Measurements from ENCODE around the gene EFCAB13. TPM values are rescaled to one million over a fixed set of nuclear protein-coding genes. Genes with fewer than 3 reads are reported as not detected.

EFCAB13 gene
- total and polyA plus RNA-seq, 7 experiments from 2014 or later, result 3.7 to 37.4 (median 18.4) TPM

GRCh38 chr17:47310186-47310733, 13.5 kb upstream of the EFCAB13 start:
- no peak for DNase-seq
- Mint-ChIP-seq H3K4me1 (peaks cover 2 to 7% (median 4%) of the 10 kb centered on the region in 7 donors), H3K36me3 (no peaks in the 10 kb centered on the region), H3K27ac (no peak overlapping the region), H3K4me3 (no peak overlapping the region), H3K27me3 (peaks cover 0 to 4% (median 0%) of the 10 kb centered on the region in 5 donors), H3K9me3 (no peaks in the 10 kb centered on the region)
- ATAC-seq, result no peak
- Histone ChIP-seq H3K4me3 (ENCODE audit: low read length) (no peak overlapping the region), H3K27ac (ENCODE audit: low read depth, low read length) (no peak overlapping the region), H3K9me3 (ENCODE audit: control insufficient read depth in 2 of 3, low read length in 3 of 3) (no peaks in the 10 kb centered on the region), H3K36me3 (ENCODE audit: control insufficient read depth in 2 of 3, insufficient read depth in 3 of 3, low read length in 3 of 3) (no peaks in the 10 kb centered on the region), H3K4me1 (ENCODE audit: control insufficient read depth in 2 of 2, insufficient read depth in 2 of 2, low read length in 2 of 2) (no peaks in the 10 kb centered on the region), H3K27me3 (ENCODE audit: control insufficient read depth in 2 of 2, insufficient read depth in 2 of 2, low read length in 2 of 2) (no peaks in the 10 kb centered on the region)
- ChIA-PET CTCF (no interaction called here), POLR2A (no interaction called here)
- intact Hi-C loops (cut with micrococcal nuclease), result no loop called here

- Mint-ChIP-seq H3K27ac (no peak overlapping the region), H3K9me3 (no peaks in the 10 kb centered on the region), H3K36me3 (no peaks in the 10 kb centered on the region), H3K27me3 (peaks cover 0 to 5% (median 0%) of the 10 kb centered on the region in 5 donors), H3K4me3 (no peak overlapping the region), H3K4me1 (peaks cover 0 to 4% (median 0%) of the 10 kb centered on the region in 7 donors)
- H3K4me3 ChIP-seq (ENCODE audit: low read length), result no peak overlapping the region
- DNase-seq (no peak), ATAC-seq (no peak)
- CTCF ChIA-PET, result no interaction called here
- H3K27ac ChIP-seq (ENCODE audit: low read depth, low read length), result no peak overlapping the region
- POLR2A ChIA-PET, result no interaction called here
- intact Hi-C loops (cut with micrococcal nuclease), result no loop called here
- H3K4me1 ChIP-seq (ENCODE audit: control insufficient read depth in 2 of 2, insufficient read depth in 2 of 2, low read length in 2 of 2), result no peaks in the 10 kb centered on the region
- no peaks in the 10 kb centered on the region for H3K9me3 ChIP-seq (ENCODE audit: control insufficient read depth in 2 of 3, low read length in 3 of 3)
- H3K27me3 ChIP-seq (ENCODE audit: control insufficient read depth in 2 of 2, insufficient read depth in 2 of 2, low read length in 2 of 2), result no peaks in the 10 kb centered on the region
- H3K36me3 ChIP-seq (ENCODE audit: control insufficient read depth in 2 of 3, insufficient read depth in 3 of 3, low read length in 3 of 3), result no peaks in the 10 kb centered on the region
These were observed 12.3 kb upstream of the EFCAB13 start for GRCh38 chr17:47311420-47311819.

- H3K27ac Mint-ChIP-seq, result no peak overlapping the region
- H3K4me3 Mint-ChIP-seq, result no peak overlapping the region
- no peaks in the 10 kb centered on the region for H3K36me3 Mint-ChIP-seq
- DNase-seq, result peak in 7 of 9 donors; percentile 30 to 56 (median 48)
- CTCF ChIA-PET, result interaction anchor here (0.5 to 2.4 kb wide), 6 partner anchors 14 to 301 kb away, joined by 3 to 18 read pairs (median 3); no protein-coding TSS in a partner anchor
- H3K9me3 Mint-ChIP-seq, result no peaks in the 10 kb centered on the region
- H3K36me3 ChIP-seq (ENCODE audit: control insufficient read depth in 2 of 3, insufficient read depth in 3 of 3, low read length in 3 of 3), result no peaks in the 10 kb centered on the region
- H3K4me3 ChIP-seq (ENCODE audit: low read length), result no peak overlapping the region
- intact Hi-C loops (cut with micrococcal nuclease), result loop anchor here (1.0 to 5.0 kb wide), 4 partner anchors 86 to 373 kb away; no protein-coding TSS in a partner anchor
- POLR2A ChIA-PET, result interaction anchor here (0.7 kb wide), 2 partner anchors 27 to 320 kb away, joined by 3 to 5 read pairs; no protein-coding TSS in a partner anchor
- H3K4me1 ChIP-seq (ENCODE audit: control insufficient read depth in 2 of 2, insufficient read depth in 2 of 2, low read length in 2 of 2), result no peaks in the 10 kb centered on the region
- H3K27me3 Mint-ChIP-seq, result peaks cover 0 to 14% (median 0%) of the 10 kb centered on the region in 5 donors
- no peaks in the 10 kb centered on the region for H3K9me3 ChIP-seq (ENCODE audit: control insufficient read depth in 2 of 3, low read length in 3 of 3)
- H3K27me3 ChIP-seq (ENCODE audit: control insufficient read depth in 2 of 2, insufficient read depth in 2 of 2, low read length in 2 of 2), result no peaks in the 10 kb centered on the region
- peak; percentile 90 for ATAC-seq
- peaks cover 0 to 3% (median 0%) of the 10 kb centered on the region in 7 donors for H3K4me1 Mint-ChIP-seq
- H3K27ac ChIP-seq (ENCODE audit: low read depth, low read length), result no peak overlapping the region
These were observed 8.1 kb upstream of the EFCAB13 start for GRCh38 chr17:47315451-47316266.

GRCh38 chr17:47316311-47316710, 7.4 kb upstream of the EFCAB13 start:
- Mint-ChIP-seq H3K4me3 (no peak overlapping the region), H3K27ac (no peak overlapping the region), H3K9me3 (peaks cover 0 to 5% (median 0%) of the 10 kb centered on the region in 11 donors), H3K27me3 (peaks cover 0 to 20% (median 0%) of the 10 kb centered on the region in 5 donors), H3K36me3 (no peaks in the 10 kb centered on the region), H3K4me1 (peaks cover 0 to 3% (median 0%) of the 10 kb centered on the region in 7 donors)
- Histone ChIP-seq H3K36me3 (ENCODE audit: control insufficient read depth in 2 of 3, insufficient read depth in 3 of 3, low read length in 3 of 3) (no peaks in the 10 kb centered on the region), H3K27me3 (ENCODE audit: control insufficient read depth in 2 of 2, insufficient read depth in 2 of 2, low read length in 2 of 2) (no peaks in the 10 kb centered on the region), H3K27ac (ENCODE audit: low read depth, low read length) (no peak overlapping the region), H3K4me1 (ENCODE audit: control insufficient read depth in 2 of 2, insufficient read depth in 2 of 2, low read length in 2 of 2) (no peaks in the 10 kb centered on the region), H3K4me3 (ENCODE audit: low read length) (no peak overlapping the region), H3K9me3 (ENCODE audit: control insufficient read depth in 2 of 3, low read length in 3 of 3) (no peaks in the 10 kb centered on the region)
- intact Hi-C loops (cut with micrococcal nuclease), result loop anchor here (5.0 kb wide), 3 partner anchors 301 to 374 kb away; no protein-coding TSS in a partner anchor
- ATAC-seq (no peak), DNase-seq (no peak)
- CTCF ChIA-PET, result interaction anchor here (1.1 to 2.4 kb wide), 5 partner anchors 10 to 373 kb away, joined by 3 to 18 read pairs (median 3); no protein-coding TSS in a partner anchor
- POLR2A ChIA-PET, result no interaction called here

GRCh38 chr17:47317119-47317518, 6.6 kb upstream of the EFCAB13 start:
- Mint-ChIP-seq H3K27me3 (peaks cover 0 to 24% (median 0%) of the 10 kb centered on the region in 5 donors), H3K4me3 (no peak overlapping the region), H3K27ac (no peak overlapping the region), H3K36me3 (no peaks in the 10 kb centered on the region), H3K9me3 (peaks cover 0 to 6% (median 0%) of the 10 kb centered on the region in 11 donors), H3K4me1 (peaks cover 0 to 3% (median 0%) of the 10 kb centered on the region in 7 donors)
- ATAC-seq (no peak), DNase-seq (no peak)
- Histone ChIP-seq H3K36me3 (ENCODE audit: control insufficient read depth in 2 of 3, insufficient read depth in 3 of 3, low read length in 3 of 3) (no peaks in the 10 kb centered on the region), H3K27ac (ENCODE audit: low read depth, low read length) (no peak overlapping the region), H3K4me1 (ENCODE audit: control insufficient read depth in 2 of 2, insufficient read depth in 2 of 2, low read length in 2 of 2) (no peaks in the 10 kb centered on the region), H3K27me3 (ENCODE audit: control insufficient read depth in 2 of 2, insufficient read depth in 2 of 2, low read length in 2 of 2) (no peaks in the 10 kb centered on the region), H3K4me3 (ENCODE audit: low read length) (no peak overlapping the region), H3K9me3 (ENCODE audit: control insufficient read depth in 2 of 3, low read length in 3 of 3) (no peaks in the 10 kb centered on the region)
- intact Hi-C loops (cut with micrococcal nuclease), result loop anchor here (5.0 kb wide), 3 partner anchors 300 to 375 kb away; no protein-coding TSS in a partner anchor
- POLR2A ChIA-PET, result no interaction called here
- CTCF ChIA-PET, result interaction anchor here (1.1 to 2.4 kb wide), 4 partner anchors 9 to 374 kb away, joined by 3 to 18 read pairs (median 4); no protein-coding TSS in a partner anchor

GRCh38 chr17:47318197-47318918, 5.4 kb upstream of the EFCAB13 start:
- Mint-ChIP-seq H3K4me3 (no peak overlapping the region), H3K27ac (no peak overlapping the region), H3K9me3 (peaks cover 0 to 6% (median 0%) of the 10 kb centered on the region in 11 donors), H3K36me3 (no peaks in the 10 kb centered on the region), H3K27me3 (peaks cover 0 to 34% (median 0%) of the 10 kb centered on the region in 5 donors), H3K4me1 (peaks cover 4 to 14% (median 6%) of the 10 kb centered on the region in 7 donors)
- CTCF ChIA-PET, result no interaction called here
- DNase-seq, result no peak
- no peak for ATAC-seq
- no peak overlapping the region for H3K4me3 ChIP-seq (ENCODE audit: low read length)
- H3K27ac ChIP-seq (ENCODE audit: low read depth, low read length), result no peak overlapping the region
- no peaks in the 10 kb centered on the region for H3K9me3 ChIP-seq (ENCODE audit: control insufficient read depth in 2 of 3, low read length in 3 of 3)
- H3K36me3 ChIP-seq (ENCODE audit: control insufficient read depth in 2 of 3, insufficient read depth in 3 of 3, low read length in 3 of 3), result no peaks in the 10 kb centered on the region
- POLR2A ChIA-PET, result no interaction called here
- no peaks in the 10 kb centered on the region for H3K27me3 ChIP-seq (ENCODE audit: control insufficient read depth in 2 of 2, insufficient read depth in 2 of 2, low read length in 2 of 2)
- intact Hi-C loops (cut with micrococcal nuclease), result loop anchor here (5.0 kb wide), 3 partner anchors 299 to 376 kb away; no protein-coding TSS in a partner anchor
- H3K4me1 ChIP-seq (ENCODE audit: control insufficient read depth in 2 of 2, insufficient read depth in 2 of 2, low read length in 2 of 2), result peaks cover 0 to 3% of the 10 kb centered on the region in 2 donors
